SU-DHL-6 (cell line): ENCODE measurements around the gene PLXDC2.
"Not testable (repeated sequence)": the region's sequence is repeated elsewhere in the genome, so short reads cannot be mapped to it uniquely, and the experiment has no call there.

ENCODE experiments used
- H2AFZ ChIP-seq: fragments of 200-600 bp; sonication (generic); 2 replicates; pipeline ENCODE4 v1.6.1; 2014; ENCODE audit warnings: low read depth, mild to moderate bottlenecking, moderate library complexity, mixed read lengths, antibody characterized with exemption, low read length; ENCODE audit not compliant: severe bottlenecking
- H3F3A ChIP-seq: fragments of 200-600 bp; shearing (Covaris generic); 2 replicates; pipeline ENCODE4 v1.6.0; 2016; ENCODE audit warnings: antibody characterized with exemption, mild to moderate bottlenecking; ENCODE audit not compliant: insufficient read depth
- H3K27ac ChIP-seq: fragments of 200-600 bp; sonication (generic); 2 replicates; pipeline ENCODE4 v1.5.1; 2016; ENCODE audit warnings: low read depth, mild to moderate bottlenecking, low read length, moderate library complexity, mixed read lengths
- H3K27me3 ChIP-seq: fragments of 200-600 bp; sonication (generic), shearing (Covaris generic); 2 replicates; pipeline ENCODE4 v1.6.0; 2014; ENCODE audit warnings: mild to moderate bottlenecking, low read length
- H3K36me3 ChIP-seq: fragments of 200-600 bp; sonication (generic); 2 replicates; pipeline ENCODE4 v1.6.1; 2014; ENCODE audit warnings: mild to moderate bottlenecking, low read length, mixed read lengths
- H3K4me2 ChIP-seq: fragments of 300-600, 200-600 bp; shearing (Covaris generic), sonication (generic); 2 replicates; pipeline ENCODE4 v1.6.0; 2014; ENCODE audit warnings: low read length, low read depth, mild to moderate bottlenecking; ENCODE audit not compliant: poor library complexity, severe bottlenecking
- H3K4me3 ChIP-seq: fragments of 200-600 bp; sonication (generic); 2 replicates; pipeline ENCODE4 v1.5.1; 2014; ENCODE audit warnings: antibody characterized with exemption, low read length, mild to moderate bottlenecking, mixed read lengths; ENCODE audit not compliant: insufficient read depth, poor library complexity, severe bottlenecking
- H3K79me2 ChIP-seq: fragments of 200-600 bp; sonication (generic); 2 replicates; pipeline ENCODE4 v1.6.1; 2014; ENCODE audit warnings: mild to moderate bottlenecking, low read length, moderate library complexity; ENCODE audit not compliant: insufficient read depth
- H3K9ac ChIP-seq: fragments of 200-600 bp; sonication (generic); 2 replicates; pipeline ENCODE4 v1.7.0; 2014; ENCODE audit warnings: mild to moderate bottlenecking, low read length
- H3K9me2 ChIP-seq: fragments of 200-600 bp; sonication (generic); replicated peaks from 2 replicates; pipeline ENCODE4 v1.6.1; 2014; ENCODE audit warnings: low read length; ENCODE audit not compliant: insufficient read depth
- H3K9me3 ChIP-seq: fragments of 200-600 bp; sonication (generic); 2 replicates; pipeline ENCODE4 v1.6.1; 2014; ENCODE audit warnings: low read length, mixed read lengths; ENCODE audit not compliant: insufficient read depth
- H4K20me1 ChIP-seq: fragments of 200-600 bp; sonication (generic); 2 replicates; pipeline ENCODE4 v1.6.1; 2014; ENCODE audit warnings: low read depth, mild to moderate bottlenecking, antibody characterized with exemption, low read length, moderate library complexity, mixed read lengths
- CTCF ChIP-seq: fragments of 200-600 bp; sonication (generic); IDR thresholded peaks from one replicate; pipeline ENCODE4 v1.5.1; 2017; ENCODE audit warnings: antibody characterized with exemption, mild to moderate bottlenecking, low read length, moderate library complexity; ENCODE audit not compliant: insufficient read depth, poor library complexity, severe bottlenecking
- EZH2phosphoT487 ChIP-seq: fragments of 200-600 bp; sonication (generic), shearing (Covaris generic); conservative IDR thresholded peaks from 2 replicates; pipeline ENCODE4 v1.6.1; 2018; ENCODE audit warnings: mild to moderate bottlenecking, antibody characterized with exemption, low read length, moderate library complexity, mixed read lengths

Gene PLXDC2

GRCh38 chr10:20185116-20185515 is 368.9 kb downstream of the PLXDC2 start:
- H3K9me3 ChIP-seq = 0 out of 2 replicates have a peak, but pooled peaks cover 4% of the 10 kb centered on the region
- no peak overlapping the region for H3K4me3 ChIP-seq
- H3K27ac ChIP-seq = no peak overlapping the region
- no peaks in the 10 kb centered on the region for H3K79me2 ChIP-seq
- H2AFZ ChIP-seq = no peak overlapping the region
- H3K9me2 ChIP-seq = no peaks in the 10 kb centered on the region
- TF ChIP-seq EZH2phosphoT487 (no peak), CTCF (no peak)
- no peak overlapping the region for H3K4me2 ChIP-seq
- H4K20me1 ChIP-seq = no peaks in the 10 kb centered on the region
- no peak overlapping the region for H3K9ac ChIP-seq
- no peaks in the 10 kb centered on the region for H3K27me3 ChIP-seq
- H3F3A ChIP-seq = no peaks in the 10 kb centered on the region
- H3K36me3 ChIP-seq = no peaks in the 10 kb centered on the region

GRCh38 chr10:20191392-20191791 is 375.2 kb downstream of the PLXDC2 start:
- H2AFZ ChIP-seq, H3K9me3 ChIP-seq, H3K4me2 ChIP-seq, H3K9ac ChIP-seq, H4K20me1 ChIP-seq, H3K79me2 ChIP-seq, H3K4me3 ChIP-seq, H3K27me3 ChIP-seq, H3K36me3 ChIP-seq, H3K9me2 ChIP-seq, H3F3A ChIP-seq, H3K27ac ChIP-seq: not testable (repeated sequence)

GRCh38 chr10:20195076-20195475 is 378.8 kb downstream of the PLXDC2 start:
- Histone ChIP-seq H3K27ac (no peak overlapping the region), H3K27me3 (no peaks in the 10 kb centered on the region), H3K4me2 (no peak overlapping the region), H2AFZ (no peak overlapping the region), H3K4me3 (no peak overlapping the region), H3K36me3 (no peaks in the 10 kb centered on the region), H3K9me2 (no peaks in the 10 kb centered on the region), H3K9me3 (no peaks in the 10 kb centered on the region), H3K79me2 (no peaks in the 10 kb centered on the region), H4K20me1 (no peaks in the 10 kb centered on the region), H3K9ac (no peak overlapping the region), H3F3A (no peaks in the 10 kb centered on the region)
- no peak for TF ChIP-seq EZH2phosphoT487
- no peak for TF ChIP-seq CTCF

- no peaks in the 10 kb centered on the region for H3F3A ChIP-seq
- H3K9me3 ChIP-seq = no peaks in the 10 kb centered on the region
- H3K4me3 ChIP-seq = no peak overlapping the region
- H3K79me2 ChIP-seq = no peaks in the 10 kb centered on the region
- no peaks in the 10 kb centered on the region for H3K9me2 ChIP-seq
- H4K20me1 ChIP-seq = no peaks in the 10 kb centered on the region
- no peak overlapping the region for H3K27ac ChIP-seq
- no peaks in the 10 kb centered on the region for H3K27me3 ChIP-seq
- TF ChIP-seq CTCF (no peak), EZH2phosphoT487 (no peak)
- H3K9ac ChIP-seq = no peak overlapping the region
- H2AFZ ChIP-seq = no peak overlapping the region
- H3K4me2 ChIP-seq = no peak overlapping the region
- H3K36me3 ChIP-seq = no peaks in the 10 kb centered on the region
Measured at GRCh38 chr10:20200758-20201157, 384.5 kb downstream of the PLXDC2 start.
